Body of pancreas (tissue), 4 donors: ENCODE results near the gene DNAJB6. TPM values are rescaled to one million over a fixed set of nuclear protein-coding genes. Genes with fewer than 3 reads are reported as not detected.

Experiments
- ATAC-seq: fragments of 150-250 bp; one replicate; pipeline ENCODE4 v1.9.1; 2016
- DNase-seq, 4 donors: peaks; one replicate each; pipeline ENCODE4 v3.0.0-alpha.2; 2019
- H3K27ac ChIP-seq, 4 donors: fragments of 200-600 bp; sonication (generic); 1 replicate in 3 of 4; 2 replicates in 1 of 4; pipeline versions ENCODE4 v1.5.1 to v1.6.1; 2016 to 2019; ENCODE audit warnings: mild to moderate bottlenecking in 1 of 4, mixed read lengths in 1 of 4, moderate library complexity in 1 of 4
- H3K27me3 ChIP-seq, 2 donors: fragments of 200-600 bp; sonication (generic); one replicate each; pipeline ENCODE4 v1.6.0; 2016; ENCODE audit warnings: mild to moderate bottlenecking in 1 of 2
- H3K36me3 ChIP-seq, 2 donors: fragments of 200-600 bp; sonication (generic); replicated peaks in 1 of 2; 2 replicates each; pipeline ENCODE4 v1.5.1; 2016; ENCODE audit warnings: low read depth in 2 of 2; ENCODE audit not compliant: insufficient read depth in 1 of 2
- H3K4me1 ChIP-seq: fragments of 200-600 bp; sonication (generic); one replicate; pipeline ENCODE4 v1.6.0; 2016
- H3K4me3 ChIP-seq, 2 donors: fragments of 200-600 bp; sonication (generic); 1 replicate in 1 of 2; 2 replicates in 1 of 2; pipeline ENCODE4 v1.5.1; 2016 to 2019
- H3K9me3 ChIP-seq, 3 donors: fragments of 200-600 bp; sonication (generic); 1 replicate in 2 of 3; 2 replicates in 1 of 3; pipeline ENCODE4 v1.5.1; 2016
- POLR2A ChIP-seq, 3 donors: fragments of 450-650 bp; IDR thresholded peaks; one replicate each; pipeline ENCODE4 v1.6.1; 2016; ENCODE audit warnings: antibody characterized with exemption in 3 of 3, mild to moderate bottlenecking in 2 of 3
- WGBS, 2 donors: methylation state at CpG; one replicate each; pipeline ENCODE4 v1.1.5; 2017; 5-methylcytosine and 5-hydroxymethylcytosine counted together
- intact Hi-C: fragments of 100-400 bp; cut with DNase I; formaldehyde crosslinking; loops from one replicate; pipeline ENCODE4 v1.15.1; 2023
- total RNA-seq, 2 donors: library from RNA; depleted of rRNA; stranded (reverse); fragments of >200 nt; gene quantifications; one replicate each; pipeline ENCODE4 v1.1.0, GENCODE V29; 2016
- TF ChIP-seq, protein P1 (sequence below), 7 experiments: fragments of 450-650 bp in 4 of 7; fragments of 200-600 bp in 3 of 7; sonication (generic) in 3 of 7; IDR thresholded peaks; one replicate each; pipeline ENCODE4 v1.5.1; 2016 to 2019; ENCODE audit warnings: antibody characterized with exemption in 7 of 7

The DNAJB6 gene
- total RNA-seq, 2 donors from 2014 or later: 26.5 to 32.0 TPM

DNA sequence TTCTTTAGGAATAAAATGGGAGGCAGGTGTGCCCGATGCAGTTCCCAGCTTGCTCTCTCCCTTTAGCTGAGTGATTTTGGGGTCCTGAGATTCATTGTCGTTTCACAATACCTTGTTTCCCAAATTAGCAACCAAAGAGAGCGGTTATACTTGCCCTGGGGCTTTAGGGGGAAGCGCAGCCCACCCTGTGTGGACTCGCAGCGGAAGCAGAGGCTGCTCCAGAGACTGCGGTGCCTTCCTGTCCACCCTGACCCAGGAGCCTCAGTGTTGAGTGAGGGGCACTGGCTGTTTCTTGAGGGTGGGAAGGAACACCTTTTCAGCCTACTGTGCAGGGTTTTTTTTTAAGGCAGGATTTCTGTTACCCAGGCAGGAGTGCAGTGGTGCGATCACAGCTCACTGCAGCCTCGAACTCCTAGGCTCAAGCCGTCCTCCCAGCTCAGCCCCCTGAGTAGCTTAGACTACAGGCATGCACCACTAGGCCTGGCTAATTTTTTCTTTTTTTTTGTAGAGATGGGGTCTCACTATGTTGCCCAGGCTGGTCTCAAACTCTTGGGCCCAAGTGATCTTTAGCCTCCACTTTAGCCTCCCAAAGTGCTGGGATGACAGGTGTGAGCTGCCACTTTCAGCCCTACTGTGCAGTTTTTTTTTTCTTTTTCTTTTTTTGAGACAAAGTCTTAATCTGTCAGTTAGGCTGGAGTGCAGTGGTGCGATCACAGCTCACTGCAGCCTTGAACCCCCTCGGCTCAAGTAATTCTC is 67.0 kb downstream of the DNAJB6 start:
- H3K36me3 ChIP-seq: no peaks in the 10 kb centered on the region
- H3K27ac ChIP-seq: no peak overlapping the region
- peaks cover 4% of the 10 kb centered on the region for H3K4me1 ChIP-seq
- H3K27me3 ChIP-seq: no peaks in the 10 kb centered on the region
- DNase-seq (no peak), ATAC-seq (no peak)
- H3K4me3 ChIP-seq: no peak overlapping the region
- H3K9me3 ChIP-seq: no peaks in the 10 kb centered on the region
- intact Hi-C loops: no loop called here
- 85 to 97% methylated on average over 12 of the region's 12 CpGs for WGBS, 2 donors
- TF ChIP-seq, protein P1, sequence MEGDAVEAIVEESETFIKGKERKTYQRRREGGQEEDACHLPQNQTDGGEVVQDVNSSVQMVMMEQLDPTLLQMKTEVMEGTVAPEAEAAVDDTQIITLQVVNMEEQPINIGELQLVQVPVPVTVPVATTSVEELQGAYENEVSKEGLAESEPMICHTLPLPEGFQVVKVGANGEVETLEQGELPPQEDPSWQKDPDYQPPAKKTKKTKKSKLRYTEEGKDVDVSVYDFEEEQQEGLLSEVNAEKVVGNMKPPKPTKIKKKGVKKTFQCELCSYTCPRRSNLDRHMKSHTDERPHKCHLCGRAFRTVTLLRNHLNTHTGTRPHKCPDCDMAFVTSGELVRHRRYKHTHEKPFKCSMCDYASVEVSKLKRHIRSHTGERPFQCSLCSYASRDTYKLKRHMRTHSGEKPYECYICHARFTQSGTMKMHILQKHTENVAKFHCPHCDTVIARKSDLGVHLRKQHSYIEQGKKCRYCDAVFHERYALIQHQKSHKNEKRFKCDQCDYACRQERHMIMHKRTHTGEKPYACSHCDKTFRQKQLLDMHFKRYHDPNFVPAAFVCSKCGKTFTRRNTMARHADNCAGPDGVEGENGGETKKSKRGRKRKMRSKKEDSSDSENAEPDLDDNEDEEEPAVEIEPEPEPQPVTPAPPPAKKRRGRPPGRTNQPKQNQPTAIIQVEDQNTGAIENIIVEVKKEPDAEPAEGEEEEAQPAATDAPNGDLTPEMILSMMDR (IDR thresholded peaks at IDR 0.05): no peak
- no peak for TF ChIP-seq POLR2A (IDR thresholded peaks at IDR 0.05)

DNA sequence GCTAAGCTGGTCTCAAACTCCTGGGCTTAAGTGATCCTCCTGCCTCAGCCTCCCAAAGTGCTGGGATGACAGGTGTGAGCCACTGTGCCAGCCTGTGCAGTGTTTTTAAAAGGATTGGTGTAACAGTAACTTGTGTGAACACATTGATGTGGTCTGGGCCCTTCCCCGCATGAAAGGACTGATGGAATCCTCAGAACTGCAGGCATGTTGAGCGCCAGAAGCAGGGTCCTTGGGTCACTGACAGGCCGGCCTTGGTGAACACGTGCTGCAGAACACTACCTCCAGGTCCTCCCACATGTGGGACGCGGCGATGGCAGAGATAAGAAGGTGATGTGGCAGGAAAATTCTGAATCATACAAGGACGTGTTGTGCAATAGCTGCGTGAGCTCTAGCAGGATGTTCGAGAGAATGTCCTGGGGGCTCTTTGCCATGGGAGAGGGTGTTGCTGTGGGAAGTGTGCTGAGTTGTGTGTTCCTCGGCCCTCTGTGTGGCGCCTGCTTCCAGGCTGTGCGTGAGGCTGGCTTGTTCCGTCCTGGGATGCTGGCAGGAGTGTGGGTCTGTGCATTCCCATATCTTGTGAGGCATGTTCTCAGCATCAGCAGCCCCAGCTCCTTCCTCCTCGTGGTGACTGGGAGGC is 68.2 kb downstream of the DNAJB6 start:
- Histone ChIP-seq H3K9me3 (no peaks in the 10 kb centered on the region), H3K36me3 (no peaks in the 10 kb centered on the region), H3K27me3 (no peaks in the 10 kb centered on the region), H3K4me1 (no peaks in the 10 kb centered on the region), H3K4me3 (no peak overlapping the region), H3K27ac (no peak overlapping the region)
- peak in 1 of 4 donors; percentile 33 for DNase-seq
- intact Hi-C loops: no loop called here
- ATAC-seq: peak; percentile 16
- no peak for TF ChIP-seq POLR2A (IDR thresholded peaks at IDR 0.05)
- TF ChIP-seq, protein P1 (IDR thresholded peaks at IDR 0.05): no peak
- 51 to 69% methylated on average over 13 to 15 of the region's 15 CpGs for WGBS, 2 donors

DNA sequence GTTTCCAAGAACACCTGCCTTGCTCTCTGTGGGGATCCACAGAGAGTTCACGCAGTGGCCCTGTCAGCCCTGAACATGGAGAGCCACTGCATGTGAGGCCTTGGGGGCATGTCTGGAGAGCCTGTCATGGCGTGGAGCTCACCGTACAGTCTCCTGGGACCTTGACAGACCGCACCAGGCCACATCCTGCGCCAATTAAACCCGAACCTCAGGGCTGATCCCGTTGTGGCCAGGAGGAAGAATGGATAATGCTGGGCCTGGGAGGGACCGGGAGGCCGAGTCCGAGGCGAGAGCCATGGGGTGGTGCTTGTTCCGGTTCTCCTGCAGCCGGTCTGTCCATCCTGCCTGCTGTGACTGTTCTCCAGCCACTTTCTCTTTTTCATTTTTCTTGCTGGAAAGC is 68.7 kb downstream of the DNAJB6 start:
- H3K27ac ChIP-seq: no peak overlapping the region
- DNase-seq: no peak
- H3K4me1 ChIP-seq: no peaks in the 10 kb centered on the region
- no peaks in the 10 kb centered on the region for H3K27me3 ChIP-seq
- H3K36me3 ChIP-seq: peaks cover 0 to 5% of the 10 kb centered on the region in 2 donors
- TF ChIP-seq, protein P1 (IDR thresholded peaks at IDR 0.05): no peak
- TF ChIP-seq POLR2A (IDR thresholded peaks at IDR 0.05): no peak
- 89 to 91% methylated on average over 9 to 11 of the region's 13 CpGs for WGBS, 2 donors
- H3K4me3 ChIP-seq: no peak overlapping the region
- H3K9me3 ChIP-seq: no peaks in the 10 kb centered on the region
- no peak for ATAC-seq
- intact Hi-C loops: no loop called here

DNA sequence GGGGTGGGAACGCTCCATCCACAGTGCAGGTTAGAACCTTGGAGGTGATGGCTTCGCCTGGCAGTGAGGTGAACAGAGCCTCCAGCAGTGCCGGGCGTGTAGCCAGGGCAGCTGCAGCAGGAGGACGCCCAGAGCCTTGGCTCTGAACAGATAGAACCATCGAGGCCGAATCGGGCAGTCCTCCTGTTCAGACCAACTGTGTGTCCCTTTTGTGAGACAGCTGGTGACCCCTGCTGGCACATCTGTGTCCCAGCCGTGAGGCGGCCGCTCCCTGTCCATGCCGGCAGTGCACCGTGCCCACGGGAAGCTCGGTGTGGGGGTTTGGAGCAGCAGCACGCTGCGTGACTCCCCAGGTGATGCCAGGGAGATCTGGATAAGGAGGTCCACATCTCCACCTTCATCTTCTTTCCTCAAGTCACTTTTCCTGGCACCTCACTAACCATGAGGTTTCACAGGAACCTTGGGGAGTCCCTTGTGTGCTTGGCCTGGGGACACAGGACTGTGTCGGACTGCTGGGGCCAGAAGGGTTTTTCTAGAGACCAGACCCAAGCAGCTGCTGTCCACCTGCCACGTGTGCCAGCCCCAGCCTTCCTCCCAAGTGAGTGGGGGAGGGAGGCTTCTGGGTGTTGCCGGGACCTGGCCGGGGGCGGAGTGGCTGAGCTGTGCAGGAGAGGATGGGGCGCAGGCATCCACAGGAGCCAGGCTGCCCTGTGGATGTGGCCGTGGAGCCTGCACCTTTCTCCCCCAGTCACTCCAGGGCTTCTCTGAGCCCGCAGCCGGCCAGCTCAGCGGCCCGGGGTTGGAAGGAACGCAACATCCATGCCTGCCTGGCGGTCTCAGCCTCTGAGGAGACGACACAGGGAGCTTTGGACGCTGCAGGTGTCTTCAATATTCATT is 69.4 kb downstream of the DNAJB6 start:
- 93 to 96% methylated on average over 20 to 32 of the region's 32 CpGs for WGBS, 2 donors
- H3K4me3 ChIP-seq: no peak overlapping the region
- no peaks in the 10 kb centered on the region for H3K4me1 ChIP-seq
- DNase-seq: no peak
- TF ChIP-seq, protein P1 (IDR thresholded peaks at IDR 0.05): no peak
- no peak for TF ChIP-seq POLR2A (IDR thresholded peaks at IDR 0.05)
- no peak overlapping the region for H3K27ac ChIP-seq
- ATAC-seq: no peak
- H3K36me3 ChIP-seq: peaks cover 0 to 6% of the 10 kb centered on the region in 2 donors
- no peaks in the 10 kb centered on the region for H3K9me3 ChIP-seq
- no peaks in the 10 kb centered on the region for H3K27me3 ChIP-seq
- intact Hi-C loops: no loop called here
